HEK293 (cell line): ENCODE measurements around the gene ZFC3H1.
A peak's percentile ranks its signal among the peaks of the same experiment; 100 is the strongest.

Experiments used
- PRDM10 ChIP-seq: fragments of 450-650 bp; formaldehyde crosslinking; IDR thresholded peaks from 2 replicates; pipeline ENCODE4 v1.5.1; 2016; ENCODE audit warnings: missing biosample characterization, missing genetic modification characterization
- SCRT2 ChIP-seq: fragments of 450-650 bp; formaldehyde crosslinking; IDR thresholded peaks from 2 replicates; pipeline ENCODE4 v1.5.1; 2016; ENCODE audit warnings: missing biosample characterization, missing genetic modification characterization
- ZBTB26 ChIP-seq: fragments of 450-650 bp; formaldehyde crosslinking; optimal IDR thresholded peaks from 2 replicates; pipeline ENCODE3; 2016; ENCODE audit warnings: missing biosample characterization, mild to moderate bottlenecking, missing genetic modification characterization
- ZFP3 ChIP-seq: fragments of 450-650 bp; formaldehyde crosslinking; IDR thresholded peaks from 2 replicates; pipeline ENCODE4 v1.5.1; 2016; ENCODE audit warnings: low read depth, missing biosample characterization, missing genetic modification characterization
- ZNF174 ChIP-seq: fragments of 450-650 bp; formaldehyde crosslinking; IDR thresholded peaks from 2 replicates; pipeline ENCODE4 v1.5.0; 2017; ENCODE audit warnings: missing biosample characterization, mild to moderate bottlenecking, missing genetic modification characterization
- ZNF221 ChIP-seq: fragments of 450-650 bp; formaldehyde crosslinking; IDR thresholded peaks from 2 replicates; pipeline ENCODE4 v1.5.1; 2017; ENCODE audit warnings: missing biosample characterization, missing genetic modification characterization, borderline replicate concordance
- ZNF292 ChIP-seq: fragments of 450-650 bp; formaldehyde crosslinking; IDR thresholded peaks from 2 replicates; pipeline ENCODE4 v1.5.1; 2016; ENCODE audit warnings: low read depth, missing biosample characterization, missing genetic modification characterization, borderline replicate concordance
- ZNF639 ChIP-seq: fragments of 450-650 bp; formaldehyde crosslinking; IDR thresholded peaks from 2 replicates; pipeline ENCODE4 v1.5.1; 2016; ENCODE audit warnings: missing biosample characterization, missing genetic modification characterization
- ZNF768 ChIP-seq: fragments of 450-650 bp; formaldehyde crosslinking; IDR thresholded peaks from 2 replicates; pipeline ENCODE4 v1.5.1; 2018; ENCODE audit warnings: missing biosample characterization, mild to moderate bottlenecking, missing genetic modification characterization
- ZNF792 ChIP-seq: fragments of 450-650 bp; formaldehyde crosslinking; IDR thresholded peaks from 2 replicates; pipeline ENCODE4 v1.5.1; 2016; ENCODE audit warnings: missing biosample characterization, missing genetic modification characterization
- TF ChIP-seq, protein P1 (sequence below): fragments of 450-650 bp; formaldehyde crosslinking; IDR thresholded peaks from 2 replicates; pipeline ENCODE4 v1.5.1; 2016; ENCODE audit warnings: missing biosample characterization, missing genetic modification characterization
- TF ChIP-seq, protein P2 (sequence below): fragments of 450-650 bp; formaldehyde crosslinking; IDR thresholded peaks from 2 replicates; pipeline ENCODE4; 2016; ENCODE audit warnings: missing biosample characterization, missing genetic modification characterization
- TF ChIP-seq, protein P3 (sequence below): fragments of 450-650 bp; formaldehyde crosslinking; IDR thresholded peaks from 2 replicates; pipeline ENCODE4 v1.5.1; 2016; ENCODE audit warnings: missing biosample characterization, missing genetic modification characterization

- TF ChIP-seq ZNF292 (no peak), ZNF174 (tag by site-specific recombination) (no peak), ZBTB26 (tag by site-specific recombination) (no peak), ZNF768 (tag by site-specific recombination) (no peak), ZFP3 (tag by site-specific recombination) (no peak), ZNF792 (no peak), ZNF639 (tag by site-specific recombination) (no peak), PRDM10 (tag by site-specific recombination) (no peak), SCRT2 (peak; percentile 96), ZNF221 (tag by site-specific recombination) (no peak)
- TF ChIP-seq, protein P1, sequence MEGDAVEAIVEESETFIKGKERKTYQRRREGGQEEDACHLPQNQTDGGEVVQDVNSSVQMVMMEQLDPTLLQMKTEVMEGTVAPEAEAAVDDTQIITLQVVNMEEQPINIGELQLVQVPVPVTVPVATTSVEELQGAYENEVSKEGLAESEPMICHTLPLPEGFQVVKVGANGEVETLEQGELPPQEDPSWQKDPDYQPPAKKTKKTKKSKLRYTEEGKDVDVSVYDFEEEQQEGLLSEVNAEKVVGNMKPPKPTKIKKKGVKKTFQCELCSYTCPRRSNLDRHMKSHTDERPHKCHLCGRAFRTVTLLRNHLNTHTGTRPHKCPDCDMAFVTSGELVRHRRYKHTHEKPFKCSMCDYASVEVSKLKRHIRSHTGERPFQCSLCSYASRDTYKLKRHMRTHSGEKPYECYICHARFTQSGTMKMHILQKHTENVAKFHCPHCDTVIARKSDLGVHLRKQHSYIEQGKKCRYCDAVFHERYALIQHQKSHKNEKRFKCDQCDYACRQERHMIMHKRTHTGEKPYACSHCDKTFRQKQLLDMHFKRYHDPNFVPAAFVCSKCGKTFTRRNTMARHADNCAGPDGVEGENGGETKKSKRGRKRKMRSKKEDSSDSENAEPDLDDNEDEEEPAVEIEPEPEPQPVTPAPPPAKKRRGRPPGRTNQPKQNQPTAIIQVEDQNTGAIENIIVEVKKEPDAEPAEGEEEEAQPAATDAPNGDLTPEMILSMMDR (tag by site-specific recombination): no peak
- TF ChIP-seq, protein P2, sequence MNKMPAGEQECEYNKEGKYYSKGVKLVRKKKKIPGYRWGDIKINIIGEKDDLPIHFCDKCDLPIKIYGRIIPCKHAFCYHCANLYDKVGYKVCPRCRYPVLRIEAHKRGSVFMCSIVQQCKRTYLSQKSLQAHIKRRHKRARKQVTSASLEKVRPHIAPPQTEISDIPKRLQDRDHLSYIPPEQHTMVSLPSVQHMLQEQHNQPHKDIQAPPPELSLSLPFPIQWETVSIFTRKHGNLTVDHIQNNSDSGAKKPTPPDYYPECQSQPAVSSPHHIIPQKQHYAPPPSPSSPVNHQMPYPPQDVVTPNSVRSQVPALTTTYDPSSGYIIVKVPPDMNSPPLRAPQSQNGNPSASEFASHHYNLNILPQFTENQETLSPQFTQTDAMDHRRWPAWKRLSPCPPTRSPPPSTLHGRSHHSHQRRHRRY (tag by site-specific recombination): no peak
- TF ChIP-seq, protein P3, sequence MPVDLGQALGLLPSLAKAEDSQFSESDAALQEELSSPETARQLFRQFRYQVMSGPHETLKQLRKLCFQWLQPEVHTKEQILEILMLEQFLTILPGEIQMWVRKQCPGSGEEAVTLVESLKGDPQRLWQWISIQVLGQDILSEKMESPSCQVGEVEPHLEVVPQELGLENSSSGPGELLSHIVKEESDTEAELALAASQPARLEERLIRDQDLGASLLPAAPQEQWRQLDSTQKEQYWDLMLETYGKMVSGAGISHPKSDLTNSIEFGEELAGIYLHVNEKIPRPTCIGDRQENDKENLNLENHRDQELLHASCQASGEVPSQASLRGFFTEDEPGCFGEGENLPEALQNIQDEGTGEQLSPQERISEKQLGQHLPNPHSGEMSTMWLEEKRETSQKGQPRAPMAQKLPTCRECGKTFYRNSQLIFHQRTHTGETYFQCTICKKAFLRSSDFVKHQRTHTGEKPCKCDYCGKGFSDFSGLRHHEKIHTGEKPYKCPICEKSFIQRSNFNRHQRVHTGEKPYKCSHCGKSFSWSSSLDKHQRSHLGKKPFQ (tag by site-specific recombination): no peak
Observed at GRCh38 chr12:71691504-71692129, 28.0 kb upstream of the ZFC3H1 start.
